HCT116 (cell line): ENCODE data around the gene APP. TPM values are rescaled to one million over a fixed set of nuclear protein-coding genes. Genes with fewer than 3 reads are reported as not detected.

Experiments
- ATAC-seq: fragments of 200-7000 bp; cut with Tn5 transposase; 2 replicates; pipeline ENCODE4 v1.9.1; 2020; ENCODE audit warnings: mild to moderate bottlenecking, moderate library complexity
- BruUV-seq: library from RNA; stranded (reverse); fragments of 400-500 nt; replicated peaks from 2 replicates; lab custom pipeline; 2021; lab: Mats Ljungman, UMichigan
- CTCF ChIA-PET: fragments of 300-600 bp; sonication (Branson Sonifier 250); formaldehyde crosslinking; loops from one replicate; lab custom pipeline; 2021; ENCODE audit warnings: antibody characterized with exemption; lab: Charles Lee
- POLR2A ChIA-PET: fragments of 300-600, 350-600 bp; sonication (Branson Sonifier 250); formaldehyde crosslinking; loops from one replicate; lab custom pipeline; 2021; ENCODE audit warnings: antibody characterized with exemption; lab: Charles Lee
- RAD21 ChIA-PET, 2 experiments: fragments of 300-600 bp; sonication (Branson Sonifier 250); formaldehyde crosslinking; loops; one replicate each; lab custom pipeline; 2023; ENCODE audit warnings: low total read pairs in 2 of 2; ENCODE audit not compliant: uncharacterized antibody in 2 of 2, unreplicated experiment in 2 of 2, low non-redundant PET in 1 of 2; lab: Charles Lee
- DNase-seq: peaks from one replicate; pipeline ENCODE4 v3.0.0-alpha.2; 2010; ENCODE audit warnings: low read depth, low spot score
- H2AFZ ChIP-seq: fragments of 200-600 bp; shearing (Covaris generic), sonication (generic); 2 replicates; pipeline ENCODE4 v1.6.1; 2017; ENCODE audit warnings: low read depth, mixed run types, mixed read lengths, antibody characterized with exemption, low read length; ENCODE audit not compliant: poor library complexity, severe bottlenecking
- H3K27ac ChIP-seq: 2 replicates; pipeline ENCODE4 v1.5.1; 2012; ENCODE audit warnings: low read depth, low read length
- H3K27me3 ChIP-seq: fragments of 200-600 bp; sonication (generic); 2 replicates; pipeline ENCODE4 v1.6.1; 2016; ENCODE audit warnings: mixed run types, low read length, mixed read lengths; ENCODE audit not compliant: insufficient read depth
- H3K36me3 ChIP-seq, 2 experiments: fragments of 200-500 bp in 1 of 2; fragments of 200-600 bp in 1 of 2; sonication (Bioruptor generic) in 1 of 2; sonication (generic) in 1 of 2; 2 replicates each; pipeline versions ENCODE4 v1.5.1 to v1.6.1; 2014 to 2016; ENCODE audit warnings: low read length in 2 of 2, inconsistent platforms in 1 of 2, mixed read lengths in 1 of 2, mixed run types in 1 of 2; ENCODE audit not compliant: insufficient read depth in 2 of 2, control insufficient read depth in 1 of 2
- H3K4me1 ChIP-seq, 2 experiments: fragments of 200-600 bp in 1 of 2; sonication (generic) in 1 of 2; 2 replicates each; pipeline versions ENCODE4 v1.5.1 to v1.6.1; 2012 to 2017; ENCODE audit warnings: low read length in 2 of 2, inconsistent platforms in 1 of 2, mild to moderate bottlenecking in 1 of 2, mixed read lengths in 1 of 2, mixed run types in 1 of 2, moderate library complexity in 1 of 2; ENCODE audit not compliant: insufficient read depth in 2 of 2, control insufficient read depth in 1 of 2
- H3K4me2 ChIP-seq: fragments of 200-600 bp; sonication (generic); 2 replicates; pipeline ENCODE4 v1.6.1; 2017; ENCODE audit warnings: mixed run types, low read length, mixed read lengths
- H3K4me3 ChIP-seq, 2 experiments: fragments of 200-600 bp in 1 of 2; sonication (generic) in 1 of 2; replicated peaks in 1 of 2; 2 replicates each; pipeline ENCODE4 v1.5.1; 2011 to 2016; ENCODE audit warnings: low read length in 2 of 2, control low read depth in 1 of 2, low read depth in 1 of 2, mild to moderate bottlenecking in 1 of 2, mixed read lengths in 1 of 2, mixed run types in 1 of 2
- H3K79me2 ChIP-seq: fragments of 200-600 bp; sonication (generic); 2 replicates; pipeline ENCODE4 v1.6.1; 2017; ENCODE audit warnings: mild to moderate bottlenecking, mixed run types, low read length, moderate library complexity, mixed read lengths; ENCODE audit not compliant: insufficient read depth
- H3K9ac ChIP-seq: fragments of 200-600 bp; sonication (generic); 2 replicates; pipeline ENCODE4 v1.6.1; 2016; ENCODE audit warnings: low read length, mixed read lengths
- H3K9me2 ChIP-seq: fragments of 200-600 bp; sonication (generic), shearing (Covaris generic); 2 replicates; pipeline ENCODE4 v1.6.1; 2017; ENCODE audit warnings: mixed run types, mild to moderate bottlenecking, moderate library complexity; ENCODE audit not compliant: insufficient read depth
- H3K9me3 ChIP-seq, 2 experiments: fragments of 200-500 bp in 1 of 2; fragments of 200-600 bp in 1 of 2; sonication (Bioruptor generic) in 1 of 2; sonication (generic) in 1 of 2; 2 replicates each; pipeline ENCODE4 v1.6.1; 2014 to 2017; ENCODE audit warnings: low read length in 2 of 2, mixed read lengths in 2 of 2, inconsistent platforms in 1 of 2, low read depth in 1 of 2, mild to moderate bottlenecking in 1 of 2, mixed run types in 1 of 2, moderate library complexity in 1 of 2; ENCODE audit not compliant: control insufficient read depth in 1 of 2, insufficient read depth in 1 of 2
- H4K20me1 ChIP-seq: fragments of 200-600 bp; sonication (generic), shearing (Covaris generic); 2 replicates; pipeline ENCODE4 v1.6.1; 2017; ENCODE audit warnings: mixed run types, mild to moderate bottlenecking, moderate library complexity; ENCODE audit not compliant: insufficient read depth
- CBX3 ChIP-seq: IDR thresholded peaks from 2 replicates; pipeline ENCODE4 v1.6.1; 2012; ENCODE audit warnings: low read depth
- CEBPB ChIP-seq: IDR thresholded peaks from 2 replicates; pipeline ENCODE4 v1.6.1; 2012; ENCODE audit warnings: low read depth
- ELF1 ChIP-seq: IDR thresholded peaks from 2 replicates; pipeline ENCODE4 v1.6.1; 2012; ENCODE audit warnings: low read depth, borderline replicate concordance
- EZH2phosphoT487 ChIP-seq: fragments of 200-600 bp; IDR thresholded peaks from 2 replicates; pipeline ENCODE4 v1.6.1; 2018; ENCODE audit warnings: antibody characterized with exemption, borderline replicate concordance
- POLR2A ChIP-seq: IDR thresholded peaks from 2 replicates; pipeline ENCODE4 v1.7.0; 2011; ENCODE audit warnings: borderline replicate concordance; ENCODE audit not compliant: insufficient read depth, insufficient read length; ENCODE audit errors: extremely low read depth
- POLR2AphosphoS5 ChIP-seq: IDR thresholded peaks from 2 replicates; pipeline ENCODE4 v1.6.1; 2011; ENCODE audit warnings: mild to moderate bottlenecking, low read depth, low read length, moderate library complexity
- SP1 ChIP-seq: IDR thresholded peaks from 2 replicates; pipeline ENCODE4 v1.6.1; 2012; ENCODE audit warnings: low read depth
- TCF7L2 ChIP-seq: IDR thresholded peaks from 2 replicates; pipeline ENCODE4 v1.7.0; 2011; ENCODE audit warnings: borderline replicate concordance, inconsistent platforms; ENCODE audit not compliant: insufficient read depth, insufficient read length; ENCODE audit errors: extremely low read depth
- ZNF274 ChIP-seq: fragments of 200-500 bp; sonication (Bioruptor generic); IDR thresholded peaks from 2 replicates; pipeline ENCODE4 v1.6.1; 2014; ENCODE audit warnings: mild to moderate bottlenecking, low read depth, low read length, inconsistent platforms
- intact Hi-C: fragments of 100-400 bp; cut with micrococcal nuclease; formaldehyde crosslinking; loops from 2 replicates; pipeline ENCODE4 v1.10.0; 2022
- total RNA-seq: library from RNA; stranded (reverse); gene quantifications from one replicate; pipeline ENCODE4 v1.2.1, GENCODE V29; 2021; ENCODE audit not compliant: unreplicated experiment
- TF ChIP-seq, protein P1 (sequence below): IDR thresholded peaks from 2 replicates; pipeline ENCODE4 v1.6.1; 2012
- TF ChIP-seq, protein P2 (sequence below): IDR thresholded peaks from 2 replicates; pipeline ENCODE4 v1.6.1; 2011; ENCODE audit warnings: mild to moderate bottlenecking, low read length, moderate library complexity; ENCODE audit not compliant: insufficient replicate concordance; ENCODE audit errors: extremely low read depth

APP gene
- total RNA-seq, 1 experiment from 2014 or later = 267 TPM

- Histone ChIP-seq H3K4me2 (no peak overlapping the region), H3K9me3 (no peaks in the 10 kb centered on the region), H4K20me1 (peaks cover 11% of the 10 kb centered on the region; the same call in 1 of the 2 replicates), H3K27me3 (no peaks in the 10 kb centered on the region), H2AFZ (no peak overlapping the region), H3K4me3 (no peak overlapping the region), H3K9me2 (no peaks in the 10 kb centered on the region), H3K36me3 (no peaks in the 10 kb centered on the region)
- intact Hi-C loops = no loop called here
- BruUV-seq = no TSS peak
- no peak for DNase-seq
- POLR2A ChIA-PET = no interaction called here
- TF ChIP-seq POLR2AphosphoS5 = no peak
- no peak for TF ChIP-seq CEBPB
- TF ChIP-seq POLR2A = no peak
- no peak for TF ChIP-seq ELF1
- TF ChIP-seq TCF7L2 = no peak
- no peak for TF ChIP-seq CBX3
- TF ChIP-seq EZH2phosphoT487 = no peak
- TF ChIP-seq, protein P1, sequence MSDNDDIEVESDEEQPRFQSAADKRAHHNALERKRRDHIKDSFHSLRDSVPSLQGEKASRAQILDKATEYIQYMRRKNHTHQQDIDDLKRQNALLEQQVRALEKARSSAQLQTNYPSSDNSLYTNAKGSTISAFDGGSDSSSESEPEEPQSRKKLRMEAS = no peak
- TF ChIP-seq, protein P2, sequence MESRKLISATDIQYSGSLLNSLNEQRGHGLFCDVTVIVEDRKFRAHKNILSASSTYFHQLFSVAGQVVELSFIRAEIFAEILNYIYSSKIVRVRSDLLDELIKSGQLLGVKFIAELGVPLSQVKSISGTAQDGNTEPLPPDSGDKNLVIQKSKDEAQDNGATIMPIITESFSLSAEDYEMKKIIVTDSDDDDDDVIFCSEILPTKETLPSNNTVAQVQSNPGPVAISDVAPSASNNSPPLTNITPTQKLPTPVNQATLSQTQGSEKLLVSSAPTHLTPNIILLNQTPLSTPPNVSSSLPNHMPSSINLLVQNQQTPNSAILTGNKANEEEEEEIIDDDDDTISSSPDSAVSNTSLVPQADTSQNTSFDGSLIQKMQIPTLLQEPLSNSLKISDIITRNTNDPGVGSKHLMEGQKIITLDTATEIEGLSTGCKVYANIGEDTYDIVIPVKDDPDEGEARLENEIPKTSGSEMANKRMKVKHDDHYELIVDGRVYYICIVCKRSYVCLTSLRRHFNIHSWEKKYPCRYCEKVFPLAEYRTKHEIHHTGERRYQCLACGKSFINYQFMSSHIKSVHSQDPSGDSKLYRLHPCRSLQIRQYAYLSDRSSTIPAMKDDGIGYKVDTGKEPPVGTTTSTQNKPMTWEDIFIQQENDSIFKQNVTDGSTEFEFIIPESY = no peak
- TF ChIP-seq ZNF274 = no peak
- TF ChIP-seq SP1 = no peak
- TF ChIP-seq, all 23 proteins: peak for 0
- no peak for ATAC-seq
- Histone ChIP-seq H3K79me2 (peaks cover 98% of the 10 kb centered on the region), H3K9ac (no peak overlapping the region), H3K4me1 (no peaks in the 10 kb centered on the region), H3K27ac (no peak overlapping the region)
- ChIA-PET CTCF (no interaction called here), RAD21 (no interaction called here)
Observed at GRCh38 chr21:26067836-26068594, 102.6 kb downstream of the APP start.
